Measurements from ENCODE around the gene STMN3.
"Not testable (repeated sequence)": the region's sequence is repeated elsewhere in the genome, so short reads cannot be mapped to it uniquely, and the experiment has no call there.

Gene STMN3

DNA sequence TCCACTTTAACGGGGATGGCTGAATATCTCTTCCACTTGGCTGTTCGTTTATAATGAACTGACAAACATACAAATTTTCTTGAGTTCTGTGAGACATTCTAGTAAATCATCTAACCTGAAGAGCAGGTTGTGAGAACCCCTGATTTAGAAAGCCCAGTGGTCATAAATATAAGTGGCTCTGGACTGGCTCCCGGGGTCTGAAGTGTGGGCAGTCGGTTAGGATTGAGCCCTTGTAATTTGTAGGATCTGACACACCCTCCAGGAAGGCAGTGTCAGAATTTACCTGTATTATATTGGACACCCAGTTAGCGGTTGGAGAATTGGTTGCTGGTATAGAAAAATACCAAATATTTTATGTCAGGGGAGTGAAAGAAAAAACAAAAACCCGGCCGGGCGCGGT lies 19.5 kb downstream of the STMN3 start:
- Histone ChIP-seq H3K36me3 (replicated peaks) (peaks cover 2% of the 10 kb centered on the region; the same call in 1 of the 2 replicates), H3K4me3 (no peak overlapping the region), H3K4me1 (peaks cover 3% of the 10 kb centered on the region), H3K9me3 (no peaks in the 10 kb centered on the region), H3K27me3 (ENCODE audit: low read depth) (no peaks in the 10 kb centered on the region)
- in situ Hi-C loops (cut with MboI; ENCODE audit: low sequenced_read_pairs): no loop called here
- DNase-seq (ENCODE audit: low spot score in 2 of 2): no peak

DNA sequence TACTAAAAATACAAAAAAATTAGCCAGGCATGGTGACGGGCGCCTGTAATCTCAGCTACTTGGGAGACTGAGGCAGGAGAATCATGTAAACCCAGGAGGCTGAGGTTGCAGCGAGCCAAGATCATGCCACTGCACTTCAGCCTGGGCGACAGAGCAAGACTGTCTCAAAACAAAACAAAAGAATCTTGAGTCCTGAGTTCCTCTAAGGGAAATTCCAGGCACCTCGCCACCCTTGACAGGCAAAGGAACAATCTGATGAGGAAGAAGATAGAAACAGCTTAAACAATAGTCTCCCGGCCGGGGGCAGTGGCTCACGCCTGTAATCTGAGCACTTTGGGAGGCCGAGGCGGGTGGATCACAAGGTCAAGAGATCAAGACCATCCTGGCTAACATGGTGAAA lies 21.8 kb downstream of the STMN3 start:
- H3K4me1 ChIP-seq; DNase-seq (ENCODE audit: low spot score in 2 of 2); H3K36me3 ChIP-seq (replicated peaks); H3K27me3 ChIP-seq (ENCODE audit: low read depth); H3K9me3 ChIP-seq; in situ Hi-C loops (cut with MboI; ENCODE audit: low sequenced_read_pairs); H3K4me3 ChIP-seq: not testable (repeated sequence)

DNA sequence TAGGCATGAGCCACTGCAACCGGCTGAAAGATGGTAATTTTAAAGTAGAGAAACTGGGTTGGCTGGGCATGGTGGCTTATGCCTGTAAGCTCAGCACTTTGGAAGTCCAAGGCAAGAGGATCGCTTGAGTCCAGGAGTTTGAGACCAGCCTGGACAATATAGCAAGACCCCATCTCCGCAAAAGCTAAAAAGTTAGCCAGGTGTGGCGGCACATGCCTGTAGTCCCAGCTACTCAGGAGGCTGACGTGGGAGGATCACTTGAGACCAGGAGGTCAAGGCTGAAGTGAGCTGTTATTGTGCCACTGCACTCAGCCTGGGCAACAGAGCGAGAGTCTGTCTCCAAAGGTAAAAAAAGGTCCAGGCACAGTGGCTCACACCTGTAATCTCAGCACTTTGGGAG lies 22.3 kb downstream of the STMN3 start:
- DNase-seq (ENCODE audit: low spot score in 2 of 2); in situ Hi-C loops (cut with MboI; ENCODE audit: low sequenced_read_pairs); H3K4me1 ChIP-seq; H3K4me3 ChIP-seq; H3K9me3 ChIP-seq; H3K27me3 ChIP-seq (ENCODE audit: low read depth); H3K36me3 ChIP-seq (replicated peaks): not testable (repeated sequence)

DNA sequence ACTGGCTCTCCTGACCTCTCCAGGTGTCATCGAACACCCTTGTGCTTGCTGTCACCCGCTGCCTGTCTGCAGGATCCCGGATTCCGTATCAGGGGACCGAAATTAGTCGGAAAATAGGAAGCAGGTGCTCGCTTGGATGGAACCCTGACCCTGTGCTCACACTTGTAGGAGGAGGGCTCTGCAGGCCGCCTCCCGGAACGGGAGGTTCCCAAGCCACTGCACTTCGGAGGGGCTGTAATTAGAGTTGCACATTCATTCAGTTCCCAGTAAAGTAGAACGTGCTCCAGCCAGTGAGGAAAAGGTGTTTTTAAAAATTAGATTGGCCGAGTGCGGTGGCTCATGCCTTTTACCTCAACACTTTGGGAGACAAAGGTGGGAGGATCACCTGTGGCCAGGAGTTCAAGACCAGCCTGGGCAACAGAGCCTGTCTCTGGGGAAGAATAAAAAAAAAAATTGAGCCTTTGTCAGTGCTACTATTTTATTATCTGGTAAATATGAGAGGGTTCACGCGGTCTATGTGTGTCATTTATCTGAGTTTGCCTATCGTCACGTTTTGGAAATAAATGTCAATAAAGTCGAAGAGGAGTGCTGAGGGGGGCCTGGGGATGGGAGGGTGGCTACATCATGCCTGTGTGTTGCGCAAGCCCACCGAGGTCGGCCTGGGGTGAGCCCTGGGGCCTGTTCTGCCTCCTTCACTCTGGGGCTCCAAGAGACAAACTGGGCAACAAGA lies 24.8 kb downstream of the STMN3 start:
- no peaks in the 10 kb centered on the region for H3K27me3 ChIP-seq (ENCODE audit: low read depth)
- no peaks in the 10 kb centered on the region for H3K9me3 ChIP-seq
- peaks cover 13% of the 10 kb centered on the region for H3K4me1 ChIP-seq
- peaks cover 7% of the 10 kb centered on the region; the same call in 1 of the 2 replicates for H3K36me3 ChIP-seq (replicated peaks)
- DNase-seq (ENCODE audit: low spot score in 2 of 2): peak; percentile 88 to 91
- in situ Hi-C loops (cut with MboI; ENCODE audit: low sequenced_read_pairs): no loop called here
- H3K4me3 ChIP-seq: peak overlapping the region; percentile 88

DNA sequence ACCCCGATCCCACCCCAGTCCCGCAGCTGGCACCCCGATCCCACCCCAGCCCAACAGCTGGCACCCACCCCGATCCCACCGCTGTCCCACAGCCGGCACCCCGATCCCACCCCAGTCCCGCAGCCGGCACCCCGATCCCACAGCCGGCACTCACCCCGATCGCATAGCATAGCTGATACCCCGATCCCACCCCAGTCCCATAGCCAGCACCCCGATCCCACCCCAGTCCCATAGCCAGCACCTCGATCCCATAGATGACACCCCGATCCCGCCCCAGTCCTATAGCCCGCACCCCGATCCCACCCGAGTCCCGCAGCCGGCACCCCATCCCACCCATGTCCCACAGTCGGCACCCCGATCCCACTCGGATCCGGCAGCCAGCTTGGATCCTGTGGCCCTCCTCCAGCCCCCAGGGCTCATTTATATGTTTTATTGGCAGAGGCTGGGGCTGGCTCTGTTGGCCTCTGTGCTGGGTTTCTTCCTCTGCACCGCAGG lies 25.4 kb downstream of the STMN3 start:
- Histone ChIP-seq H3K27me3 (ENCODE audit: low read depth) (no peaks in the 10 kb centered on the region), H3K9me3 (no peaks in the 10 kb centered on the region), H3K4me1 (peaks cover 13% of the 10 kb centered on the region), H3K36me3 (replicated peaks) (peaks cover 7% of the 10 kb centered on the region; the same call in 1 of the 2 replicates), H3K4me3 (peak overlapping the region; percentile 88)
- in situ Hi-C loops (cut with MboI; ENCODE audit: low sequenced_read_pairs): no loop called here
- no peak for DNase-seq (ENCODE audit: low spot score in 2 of 2)

DNA sequence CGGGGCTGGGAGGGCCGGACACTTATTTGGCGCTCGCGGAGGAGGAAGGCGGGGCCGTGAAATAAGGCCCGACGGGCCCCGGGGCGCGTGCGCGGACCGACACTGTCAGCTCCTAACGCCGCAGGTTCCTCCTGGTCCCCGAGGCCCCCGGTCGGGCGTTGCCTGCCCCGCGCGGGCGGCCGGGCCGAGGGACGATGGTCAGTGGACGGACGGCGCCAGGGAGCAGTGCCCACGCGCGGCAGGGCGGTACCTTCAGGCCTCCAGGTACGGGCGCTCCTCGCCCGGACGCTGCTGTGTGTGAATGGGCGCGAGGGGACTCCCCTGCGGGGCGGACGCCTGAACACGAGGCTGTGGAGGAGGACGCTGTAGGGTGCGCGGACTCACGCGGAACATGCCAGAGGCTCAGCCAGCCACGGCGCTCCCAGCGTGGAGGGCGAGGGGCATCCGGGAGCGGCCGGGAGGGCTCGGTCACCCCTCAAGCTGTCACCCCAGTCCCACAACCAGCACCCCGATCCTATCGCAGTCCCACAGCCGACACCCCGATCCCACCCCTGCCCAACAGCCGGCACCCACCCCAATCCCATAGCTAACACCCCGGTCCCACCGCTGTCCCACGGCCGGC lies 26.0 kb downstream of the STMN3 start:
- H3K4me3 ChIP-seq: peak overlapping the region; percentile 88
- in situ Hi-C loops (cut with MboI; ENCODE audit: low sequenced_read_pairs): no loop called here
- no peaks in the 10 kb centered on the region for H3K27me3 ChIP-seq (ENCODE audit: low read depth)
- peaks cover 13% of the 10 kb centered on the region for H3K4me1 ChIP-seq
- no peaks in the 10 kb centered on the region for H3K9me3 ChIP-seq
- DNase-seq (ENCODE audit: low spot score in 2 of 2): peak; percentile 89 to 96
- peaks cover 7% of the 10 kb centered on the region; the same call in 1 of the 2 replicates for H3K36me3 ChIP-seq (replicated peaks)

DNA sequence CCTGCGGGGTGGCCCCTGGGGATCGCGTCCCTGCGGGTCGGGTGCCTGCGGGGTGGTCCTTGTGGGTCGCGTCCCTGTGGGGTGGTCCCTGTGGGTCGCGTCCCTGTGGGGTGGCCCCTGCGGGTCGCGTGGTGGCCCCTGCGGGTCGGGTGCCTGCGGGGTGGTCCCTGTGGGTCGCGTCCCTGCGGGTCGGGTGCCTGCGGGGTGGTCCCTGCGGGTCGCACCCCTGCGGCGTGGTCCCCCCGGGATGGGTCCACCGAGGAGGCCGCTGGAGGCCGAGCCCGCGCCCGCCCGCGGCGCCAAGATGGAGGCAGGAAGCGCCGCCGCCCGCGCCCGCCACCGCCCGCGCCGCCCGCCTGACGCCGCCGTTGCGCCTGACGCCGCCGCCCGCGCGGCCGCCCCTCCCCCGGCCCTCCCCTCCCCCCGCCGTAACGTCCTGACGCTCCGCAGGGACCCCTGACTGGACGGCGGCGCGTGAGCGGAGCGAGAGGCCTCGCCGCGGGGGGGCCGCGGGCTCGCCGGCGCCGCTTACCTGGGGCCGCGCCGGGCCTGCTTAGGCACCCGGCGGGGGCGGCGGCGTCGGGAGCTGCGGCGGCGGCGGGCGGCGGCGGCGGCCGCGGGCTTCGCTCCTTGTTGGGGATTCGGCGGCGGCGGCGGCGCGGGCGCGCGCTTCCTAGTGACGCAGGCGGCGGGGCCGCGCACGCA lies 26.6 kb downstream of the STMN3 start, which contains the start of gene GMEB2:
TSS of gene GMEB2 (minus strand) at position 678 of the 705 bp plus-strand sequence. CDS start 7,704 bp downstream, outside the sequence.
- Histone ChIP-seq H3K36me3 (replicated peaks) (peaks cover 7% of the 10 kb centered on the region; the same call in 1 of the 2 replicates), H3K9me3 (no peaks in the 10 kb centered on the region), H3K4me1 (peaks cover 13% of the 10 kb centered on the region), H3K4me3 (peak within 1 kb of the TSS; percentile 88), H3K27me3 (ENCODE audit: low read depth) (no peaks in the 10 kb centered on the region)
- in situ Hi-C loops (cut with MboI; ENCODE audit: low sequenced_read_pairs): no loop called here
- DNase-seq (ENCODE audit: low spot score in 2 of 2): peak; percentile 77 to 80

DNA sequence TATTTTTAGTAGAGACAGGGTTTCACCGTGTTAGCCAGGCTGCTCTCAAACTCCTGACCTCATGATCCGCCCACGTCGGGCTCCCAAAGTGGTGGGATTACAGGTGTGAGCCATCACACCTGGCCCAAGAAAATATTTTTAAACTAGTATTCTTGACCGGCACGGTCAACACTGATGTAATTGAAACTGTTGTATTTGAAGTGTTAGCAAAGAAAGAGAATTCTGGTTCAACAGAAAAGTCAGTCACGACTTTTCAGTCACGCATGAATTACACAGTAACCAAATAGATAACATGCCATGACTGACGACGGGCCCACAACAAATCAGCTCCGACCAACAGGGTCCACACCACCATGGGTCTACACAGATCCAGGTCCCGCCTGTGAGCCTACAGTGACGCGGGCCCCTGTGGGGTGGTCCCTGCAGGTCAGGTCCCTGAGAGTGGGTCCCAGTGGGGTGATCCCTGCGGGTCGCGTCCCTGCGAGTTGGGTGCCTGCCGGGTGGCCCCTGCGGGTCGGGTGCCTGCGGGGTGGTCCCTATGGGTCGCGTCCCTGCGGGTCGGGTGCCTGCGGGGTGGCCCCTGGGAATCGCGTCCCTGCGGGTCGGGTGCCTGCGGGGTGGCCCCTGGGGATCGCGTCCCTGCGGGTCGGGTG lies 27.3 kb downstream of the STMN3 start:
- Histone ChIP-seq H3K9me3 (no peaks in the 10 kb centered on the region), H3K4me1 (peaks cover 13% of the 10 kb centered on the region), H3K4me3 (peak overlapping the region; percentile 49), H3K27me3 (ENCODE audit: low read depth) (no peaks in the 10 kb centered on the region), H3K36me3 (replicated peaks) (peaks cover 7% of the 10 kb centered on the region; the same call in 1 of the 2 replicates)
- in situ Hi-C loops (cut with MboI; ENCODE audit: low sequenced_read_pairs): no loop called here
- no peak for DNase-seq (ENCODE audit: low spot score in 2 of 2)

DNA sequence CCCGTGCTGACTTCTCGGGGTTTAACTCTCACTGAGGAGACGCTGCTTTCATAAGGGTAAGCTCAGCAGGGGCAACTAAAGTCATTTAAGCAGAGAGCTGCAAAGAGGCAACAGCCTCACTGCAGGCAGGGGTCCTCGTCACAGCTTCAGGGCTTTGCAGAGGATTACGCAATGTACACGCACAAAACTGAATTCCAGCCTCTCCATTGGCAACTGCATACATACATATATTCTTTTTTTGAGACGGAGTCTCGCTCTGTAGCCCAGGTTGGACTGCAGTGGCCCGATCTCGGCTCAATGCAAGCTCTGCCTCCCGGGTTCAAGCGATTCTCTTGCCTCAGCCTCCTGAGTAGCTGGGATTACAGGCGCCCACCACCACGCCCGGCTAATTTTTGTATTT lies 28.7 kb downstream of the STMN3 start:
- H3K4me3 ChIP-seq: no peak overlapping the region
- peak; percentile 23 to 47 for DNase-seq (ENCODE audit: low spot score in 2 of 2)
- in situ Hi-C loops (cut with MboI; ENCODE audit: low sequenced_read_pairs): no loop called here
- H3K27me3 ChIP-seq (ENCODE audit: low read depth): no peaks in the 10 kb centered on the region
- peaks cover 9% of the 10 kb centered on the region; the same call in 1 of the 2 replicates for H3K36me3 ChIP-seq (replicated peaks)
- no peaks in the 10 kb centered on the region for H3K9me3 ChIP-seq
- peaks cover 13% of the 10 kb centered on the region for H3K4me1 ChIP-seq

DNA sequence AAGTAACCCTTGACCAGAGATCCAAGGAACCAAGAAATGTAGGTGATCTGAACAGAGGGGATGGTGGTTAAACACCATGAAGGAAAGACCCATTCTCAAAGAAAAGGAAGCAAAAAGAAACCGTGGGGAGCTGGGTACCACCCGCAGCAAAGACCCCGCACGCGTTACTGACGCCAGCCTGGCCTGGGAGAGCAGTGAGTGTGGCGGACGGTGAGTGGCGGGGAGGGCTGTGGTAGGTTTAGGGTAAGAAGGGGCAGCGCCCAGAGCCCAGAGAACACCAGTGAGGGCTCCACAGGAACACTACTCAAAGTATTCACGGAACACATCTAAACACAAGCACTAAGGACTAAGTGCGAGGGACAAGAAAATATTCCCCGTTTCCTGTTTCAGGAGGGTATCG lies 30.5 kb downstream of the STMN3 start:
- peaks cover 6% of the 10 kb centered on the region for H3K4me1 ChIP-seq
- in situ Hi-C loops (cut with MboI; ENCODE audit: low sequenced_read_pairs): no loop called here

DNA sequence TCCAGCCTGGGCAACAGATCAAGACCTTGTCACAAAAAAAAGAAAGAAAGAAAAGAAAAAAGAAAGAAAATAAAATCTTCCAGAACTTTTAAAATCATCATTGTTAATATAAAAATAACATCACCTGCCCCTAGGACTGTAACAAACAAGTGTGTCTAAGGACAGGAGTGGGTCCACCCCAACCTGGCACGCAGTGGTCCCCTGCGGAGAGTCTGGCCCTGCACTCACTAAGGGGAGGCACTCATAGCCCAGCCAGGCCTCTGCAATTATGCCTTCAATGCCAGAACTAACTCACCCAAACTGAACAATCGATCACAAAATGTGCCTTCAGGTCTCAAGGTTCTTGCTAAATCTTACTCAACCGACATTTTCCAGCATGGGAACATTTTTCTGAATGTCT lies 31.1 kb downstream of the STMN3 start:
- H3K9me3 ChIP-seq: no peaks in the 10 kb centered on the region
- no peaks in the 10 kb centered on the region for H3K27me3 ChIP-seq (ENCODE audit: low read depth)
- peaks cover 6% of the 10 kb centered on the region for H3K4me1 ChIP-seq
- in situ Hi-C loops (cut with MboI; ENCODE audit: low sequenced_read_pairs): no loop called here
- no peak overlapping the region for H3K4me3 ChIP-seq
- H3K36me3 ChIP-seq (replicated peaks): peaks cover 12% of the 10 kb centered on the region
- no peak for DNase-seq (ENCODE audit: low spot score in 2 of 2)

More for the DNA sequence above, 30.5 kb downstream of the STMN3 start:
- Histone ChIP-seq H3K9me3 (no peaks in the 10 kb centered on the region), H3K36me3 (replicated peaks) (peaks cover 14% of the 10 kb centered on the region), H3K4me3 (no peak overlapping the region), H3K27me3 (ENCODE audit: low read depth) (no peaks in the 10 kb centered on the region)
- DNase-seq (ENCODE audit: low spot score in 2 of 2): no peak

DNA sequence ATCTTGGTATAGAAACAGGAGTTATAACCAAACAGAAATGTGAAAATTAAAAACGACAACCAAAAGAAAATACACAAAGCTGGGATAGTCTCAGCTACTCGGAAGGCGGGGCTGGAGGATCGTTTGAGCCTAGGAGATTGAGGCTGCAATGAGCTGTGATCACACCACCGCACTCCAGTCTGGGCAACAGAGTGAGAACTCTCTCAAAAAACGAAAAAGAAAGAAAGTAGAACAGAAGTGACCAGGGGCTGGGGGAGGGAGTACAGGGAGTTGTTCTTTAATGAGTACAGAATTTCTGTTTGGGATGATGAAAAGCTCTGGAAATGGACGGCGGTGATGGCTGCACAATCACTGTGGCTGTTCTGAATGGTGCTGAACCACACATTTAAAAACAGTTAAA lies 32.2 kb downstream of the STMN3 start:
- peaks cover 18% of the 10 kb centered on the region for H3K36me3 ChIP-seq (replicated peaks)
- no peak overlapping the region for H3K4me3 ChIP-seq
- in situ Hi-C loops (cut with MboI; ENCODE audit: low sequenced_read_pairs): no loop called here
- no peaks in the 10 kb centered on the region for H3K27me3 ChIP-seq (ENCODE audit: low read depth)
- H3K4me1 ChIP-seq: peaks cover 6% of the 10 kb centered on the region
- H3K9me3 ChIP-seq: no peaks in the 10 kb centered on the region
- no peak for DNase-seq (ENCODE audit: low spot score in 2 of 2)

DNA sequence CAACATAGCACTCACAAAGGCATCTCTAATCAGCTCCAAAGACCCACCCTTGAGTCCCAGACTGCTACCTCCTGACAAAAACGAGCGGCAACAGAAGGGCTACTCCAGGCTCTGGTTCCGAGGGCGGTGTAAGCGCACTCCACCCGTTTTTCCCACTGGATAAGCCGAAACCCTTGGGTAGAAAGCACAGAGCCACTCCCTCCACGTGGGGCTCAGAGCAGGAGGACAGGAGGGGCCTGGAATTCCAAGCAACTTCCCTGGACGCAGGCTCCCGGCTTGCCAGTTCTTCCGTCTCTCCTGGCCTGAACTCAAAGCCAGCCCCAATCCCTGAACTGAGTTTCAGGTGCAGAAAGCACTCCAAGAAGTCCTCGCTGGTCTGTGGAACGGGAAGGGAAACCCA lies 33.7 kb downstream of the STMN3 start:
- no peak overlapping the region for H3K4me3 ChIP-seq
- no peak for DNase-seq (ENCODE audit: low spot score in 2 of 2)
- in situ Hi-C loops (cut with MboI; ENCODE audit: low sequenced_read_pairs): no loop called here
- H3K27me3 ChIP-seq (ENCODE audit: low read depth): no peaks in the 10 kb centered on the region
- H3K36me3 ChIP-seq (replicated peaks): peaks cover 24% of the 10 kb centered on the region
- H3K9me3 ChIP-seq: no peaks in the 10 kb centered on the region
- H3K4me1 ChIP-seq: no peaks in the 10 kb centered on the region

All from HAP-1 (cell line).